Measurements from ENCODE around the gene TMEM82.

DNA sequence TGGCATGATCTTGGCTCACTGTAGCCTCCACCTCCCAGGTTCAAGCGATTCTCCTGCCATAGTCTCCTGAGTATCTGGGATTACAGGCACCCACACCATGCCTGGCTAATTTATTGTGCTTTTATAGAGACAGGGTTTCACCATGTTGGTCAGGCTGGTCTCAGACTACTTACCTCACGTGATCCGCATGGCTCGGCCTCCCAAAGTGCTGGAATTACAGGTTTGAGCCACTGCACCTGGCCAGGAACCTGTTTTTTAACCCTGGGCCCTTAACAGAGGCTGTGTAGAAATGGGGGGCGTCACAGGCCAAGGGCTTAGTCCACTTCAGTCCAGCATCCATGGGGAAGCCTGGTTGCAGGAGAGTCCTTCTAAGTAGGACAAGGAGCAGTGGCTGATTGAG is 25.6 kb downstream of the TMEM82 start:
- no peak for TF ChIP-seq L3MBTL2 (conservative IDR thresholded peaks at IDR 0.05)
- TF ChIP-seq TARDBP (IDR thresholded peaks at IDR 0.05) = no peak
- TF ChIP-seq FOXK2 (IDR thresholded peaks at IDR 0.05) = no peak
- no peak for TF ChIP-seq CTBP1 (IDR thresholded peaks at IDR 0.05; ENCODE audit: borderline replicate concordance)

All from HEK293T (cell line).